ENCODE results near the gene FAF1. TPM values are rescaled to one million over a fixed set of nuclear protein-coding genes. Genes with fewer than 3 reads are reported as not detected.
"Not testable (repeated sequence)": the region's sequence is repeated elsewhere in the genome, so short reads cannot be mapped to it uniquely, and the experiment has no call there.

Gene FAF1
- total RNA-seq, 2 donors from 2014 or later, result 45.8 to 50.1 TPM

- peak overlapping the region; percentile 4 for H3K4me3 Mint-ChIP-seq
- H3K27ac Mint-ChIP-seq, result peak overlapping the region; percentile 9
- peaks cover 17% of the 10 kb centered on the region for H3K4me1 Mint-ChIP-seq
- DNase-seq, result no peak
- H3K9me3 ChIP-seq (ENCODE audit: control insufficient read depth, low read length, poor library complexity, severe bottlenecking), result no peaks in the 10 kb centered on the region
- ATAC-seq, result no peak
- H3K27me3 Mint-ChIP-seq, result no peaks in the 10 kb centered on the region
- H3K36me3 Mint-ChIP-seq (ENCODE audit: low read depth), result peaks cover 9% of the 10 kb centered on the region
These were observed 176.8 kb downstream of the FAF1 start for GRCh38 chr1:50783286-50783685.

GRCh38 chr1:50780797-50781196 is 179.3 kb downstream of the FAF1 start:
- Mint-ChIP-seq H3K4me1 (peaks cover 17% of the 10 kb centered on the region), H3K27me3 (no peaks in the 10 kb centered on the region), H3K36me3 (ENCODE audit: low read depth) (peaks cover 9% of the 10 kb centered on the region), H3K4me3 (no peak overlapping the region), H3K27ac (peak overlapping the region; percentile 62)
- DNase-seq (no peak), ATAC-seq (no peak)
- no peaks in the 10 kb centered on the region for H3K9me3 ChIP-seq (ENCODE audit: control insufficient read depth, low read length, poor library complexity, severe bottlenecking)

- no peak for DNase-seq
- Mint-ChIP-seq H3K36me3 (ENCODE audit: low read depth) (peaks cover 9% of the 10 kb centered on the region), H3K27ac (peak overlapping the region; percentile 62)
These were observed 180.3 kb downstream of the FAF1 start for GRCh38 chr1:50779801-50780200.

GRCh38 chr1:50775740-50776139 is 184.3 kb downstream of the FAF1 start:
- Mint-ChIP-seq H3K27me3 (no peaks in the 10 kb centered on the region), H3K4me3 (no peak overlapping the region), H3K36me3 (ENCODE audit: low read depth) (peaks cover 9% of the 10 kb centered on the region), H3K4me1 (peaks cover 14% of the 10 kb centered on the region), H3K27ac (peak overlapping the region; percentile 69)
- ATAC-seq (no peak), DNase-seq (no peak)
- no peaks in the 10 kb centered on the region for H3K9me3 ChIP-seq (ENCODE audit: control insufficient read depth, low read length, poor library complexity, severe bottlenecking)

More at GRCh38 chr1:50779801-50780200, 180.3 kb downstream of the FAF1 start:
- H3K27me3 Mint-ChIP-seq, result no peaks in the 10 kb centered on the region
- peaks cover 17% of the 10 kb centered on the region for H3K4me1 Mint-ChIP-seq
- H3K9me3 ChIP-seq (ENCODE audit: control insufficient read depth, low read length, poor library complexity, severe bottlenecking), result no peaks in the 10 kb centered on the region
- ATAC-seq, result no peak
- H3K4me3 Mint-ChIP-seq, result no peak overlapping the region

- ATAC-seq (no peak), DNase-seq (no peak)
- H3K9me3 ChIP-seq (ENCODE audit: control insufficient read depth, low read length, poor library complexity, severe bottlenecking), result no peaks in the 10 kb centered on the region
- H3K27ac Mint-ChIP-seq, result peak overlapping the region; percentile 69
- peaks cover 5% of the 10 kb centered on the region for H3K36me3 Mint-ChIP-seq (ENCODE audit: low read depth)
- no peaks in the 10 kb centered on the region for H3K27me3 Mint-ChIP-seq
- peaks cover 15% of the 10 kb centered on the region for H3K4me1 Mint-ChIP-seq
- H3K4me3 Mint-ChIP-seq, result no peak overlapping the region
These were observed 185.2 kb downstream of the FAF1 start for GRCh38 chr1:50774759-50775351.

- DNase-seq (no peak), ATAC-seq (no peak)
- Mint-ChIP-seq H3K4me1 (peaks cover 37% of the 10 kb centered on the region), H3K4me3 (no peak overlapping the region), H3K27me3 (no peaks in the 10 kb centered on the region), H3K36me3 (ENCODE audit: low read depth) (peaks cover 2% of the 10 kb centered on the region), H3K27ac (peak overlapping the region; percentile 27)
- no peaks in the 10 kb centered on the region for H3K9me3 ChIP-seq (ENCODE audit: control insufficient read depth, low read length, poor library complexity, severe bottlenecking)
These were observed 193.4 kb downstream of the FAF1 start for GRCh38 chr1:50766688-50767087.

GRCh38 chr1:50756543-50756942 is 203.5 kb downstream of the FAF1 start:
- not testable (repeated sequence) for H3K27ac Mint-ChIP-seq; ATAC-seq; H3K9me3 ChIP-seq (ENCODE audit: control insufficient read depth, low read length, poor library complexity, severe bottlenecking); DNase-seq; H3K4me1 Mint-ChIP-seq; H3K27me3 Mint-ChIP-seq; H3K36me3 Mint-ChIP-seq (ENCODE audit: low read depth); H3K4me3 Mint-ChIP-seq

GRCh38 chr1:50754764-50755163 is 205.3 kb downstream of the FAF1 start:
- not testable (repeated sequence) for H3K4me3 Mint-ChIP-seq; H3K9me3 ChIP-seq (ENCODE audit: control insufficient read depth, low read length, poor library complexity, severe bottlenecking); DNase-seq; H3K27ac Mint-ChIP-seq; H3K27me3 Mint-ChIP-seq; ATAC-seq; H3K36me3 Mint-ChIP-seq (ENCODE audit: low read depth); H3K4me1 Mint-ChIP-seq

- ATAC-seq (no peak), DNase-seq (no peak)
- peaks cover 4% of the 10 kb centered on the region for H3K4me1 Mint-ChIP-seq
- H3K9me3 ChIP-seq (ENCODE audit: control insufficient read depth, low read length, poor library complexity, severe bottlenecking), result no peaks in the 10 kb centered on the region
- no peaks in the 10 kb centered on the region for H3K27me3 Mint-ChIP-seq
- H3K27ac Mint-ChIP-seq, result no peak overlapping the region
- H3K36me3 Mint-ChIP-seq (ENCODE audit: low read depth), result no peaks in the 10 kb centered on the region
- H3K4me3 Mint-ChIP-seq, result no peak overlapping the region
These were observed 209.9 kb downstream of the FAF1 start for GRCh38 chr1:50750021-50750619.

- Mint-ChIP-seq H3K4me1 (peaks cover 4% of the 10 kb centered on the region), H3K36me3 (ENCODE audit: low read depth) (no peaks in the 10 kb centered on the region), H3K27ac (no peak overlapping the region), H3K27me3 (no peaks in the 10 kb centered on the region), H3K4me3 (no peak overlapping the region)
- H3K9me3 ChIP-seq (ENCODE audit: control insufficient read depth, low read length, poor library complexity, severe bottlenecking), result no peaks in the 10 kb centered on the region
- no peak for DNase-seq
- no peak for ATAC-seq
These were observed 212.7 kb downstream of the FAF1 start for GRCh38 chr1:50747394-50747793.

- H3K27me3 Mint-ChIP-seq, result no peaks in the 10 kb centered on the region
- ATAC-seq, result no peak
- no peak overlapping the region for H3K27ac Mint-ChIP-seq
- no peaks in the 10 kb centered on the region for H3K9me3 ChIP-seq (ENCODE audit: control insufficient read depth, low read length, poor library complexity, severe bottlenecking)
- H3K4me1 Mint-ChIP-seq, result no peaks in the 10 kb centered on the region
- peaks cover 5% of the 10 kb centered on the region for H3K36me3 Mint-ChIP-seq (ENCODE audit: low read depth)
- H3K4me3 Mint-ChIP-seq, result no peak overlapping the region
- no peak for DNase-seq
These were observed 217.5 kb downstream of the FAF1 start for GRCh38 chr1:50742523-50742922.

GRCh38 chr1:50739125-50739524 is 220.9 kb downstream of the FAF1 start:
- H3K4me3 Mint-ChIP-seq, result no peak overlapping the region
- H3K4me1 Mint-ChIP-seq, result peaks cover 3% of the 10 kb centered on the region
- DNase-seq, result no peak
- no peaks in the 10 kb centered on the region for H3K27me3 Mint-ChIP-seq
- H3K27ac Mint-ChIP-seq, result no peak overlapping the region
- no peaks in the 10 kb centered on the region for H3K9me3 ChIP-seq (ENCODE audit: control insufficient read depth, low read length, poor library complexity, severe bottlenecking)
- ATAC-seq, result no peak
- H3K36me3 Mint-ChIP-seq (ENCODE audit: low read depth), result peaks cover 6% of the 10 kb centered on the region

- DNase-seq (no peak), ATAC-seq (no peak)
- Mint-ChIP-seq H3K36me3 (ENCODE audit: low read depth) (peaks cover 3% of the 10 kb centered on the region), H3K27ac (no peak overlapping the region), H3K4me3 (no peak overlapping the region), H3K4me1 (peaks cover 16% of the 10 kb centered on the region), H3K27me3 (no peaks in the 10 kb centered on the region)
- no peaks in the 10 kb centered on the region for H3K9me3 ChIP-seq (ENCODE audit: control insufficient read depth, low read length, poor library complexity, severe bottlenecking)
These were observed 224.6 kb downstream of the FAF1 start for GRCh38 chr1:50735443-50735842.

GRCh38 chr1:50727578-50727977 is 232.5 kb downstream of the FAF1 start:
- H3K4me1 Mint-ChIP-seq, result peaks cover 25% of the 10 kb centered on the region
- ATAC-seq; H3K27ac Mint-ChIP-seq; DNase-seq; H3K4me3 Mint-ChIP-seq; H3K36me3 Mint-ChIP-seq (ENCODE audit: low read depth); H3K9me3 ChIP-seq (ENCODE audit: control insufficient read depth, low read length, poor library complexity, severe bottlenecking); H3K27me3 Mint-ChIP-seq: not testable (repeated sequence)

All from T-helper 17 cell (primary cell).